Activated T-cell treated with anti-CD3 and anti-CD28 coated beads, Interleukin-2, amount 50 U/mL, for 72 hours (primary cell): ENCODE results near the gene SUN1. TPM values are rescaled to one million over a fixed set of nuclear protein-coding genes. Genes with fewer than 3 reads are reported as not detected.

Experiments used
- ATAC-seq, 2 donors: fragments of 150-1000 bp; cut with Tn5 transposase; replicated peaks in 1 of 2; 2 replicates each; pipeline ENCODE4 v1.10.0; 2021; ENCODE audit warnings: moderate library complexity in 2 of 2, mild to moderate bottlenecking in 1 of 2
- DNase-seq, 2 donors: peaks; one replicate each; pipeline ENCODE4 v3.0.0; 2021 to 2022; ENCODE audit warnings: mixed read lengths in 1 of 2
- H3K27ac Mint-ChIP-seq: one replicate; pipeline ENCODE4 v1.8.0; 2022; ENCODE audit warnings: mild to moderate bottlenecking, moderate library complexity, mixed read lengths
- H3K27me3 Mint-ChIP-seq: one replicate; pipeline ENCODE4 v1.8.0; 2022; ENCODE audit warnings: low read depth, mixed read lengths
- H3K36me3 Mint-ChIP-seq, 2 donors: one replicate each; pipeline ENCODE4 v1.8.0; 2022; ENCODE audit warnings: mixed read lengths in 2 of 2, mild to moderate bottlenecking in 1 of 2; ENCODE audit not compliant: insufficient read depth in 2 of 2
- H3K4me1 Mint-ChIP-seq: one replicate; pipeline ENCODE4 v1.8.0; 2022; ENCODE audit warnings: low read depth, mixed read lengths
- H3K4me3 Mint-ChIP-seq, 2 donors: one replicate each; pipeline ENCODE4 v1.8.0; 2022; ENCODE audit warnings: mild to moderate bottlenecking in 2 of 2, mixed read lengths in 2 of 2, moderate library complexity in 2 of 2
- H3K9me3 Mint-ChIP-seq, 2 donors: one replicate each; pipeline ENCODE4 v1.8.0; 2022; ENCODE audit warnings: mixed read lengths in 2 of 2
- total RNA-seq, 2 donors: library from RNA; stranded (reverse); gene quantifications; one replicate each; pipeline ENCODE4 v1.2.3, GENCODE V29; 2022

SUN1 gene
- total RNA-seq, 2 donors from 2014 or later: 77.9 to 84.4 TPM

DNA sequence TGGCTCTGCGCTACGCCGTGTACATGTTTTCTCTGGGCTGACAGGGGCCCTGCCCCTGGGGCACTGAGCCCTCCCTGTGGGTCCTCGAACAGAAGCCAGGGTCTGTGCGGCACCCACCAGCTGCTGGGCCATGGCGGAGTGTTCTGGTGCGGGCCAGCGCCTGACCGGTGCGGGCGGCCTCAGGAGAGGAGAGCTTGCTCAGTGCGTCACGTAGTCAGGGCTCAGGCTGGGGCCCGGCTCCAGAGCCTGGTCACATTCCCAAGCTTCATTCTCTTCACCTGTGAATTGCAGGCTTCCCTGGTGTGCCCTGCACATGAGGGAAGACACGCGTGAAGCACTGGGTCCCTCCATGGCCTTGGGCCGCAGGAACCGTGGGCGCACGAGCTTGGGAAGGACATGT lies 59.5 kb downstream of the SUN1 start:
- H3K36me3 Mint-ChIP-seq: peaks cover 8 to 22% of the 10 kb centered on the region in 2 donors
- H3K4me1 Mint-ChIP-seq: no peaks in the 10 kb centered on the region
- H3K27me3 Mint-ChIP-seq: no peaks in the 10 kb centered on the region
- H3K27ac Mint-ChIP-seq: no peak overlapping the region
- H3K9me3 Mint-ChIP-seq: peaks cover 0 to 2% of the 10 kb centered on the region in 2 donors
- DNase-seq (no peak), ATAC-seq (peak in 1 of 2 donors; percentile 8)
- H3K4me3 Mint-ChIP-seq: no peak overlapping the region

GRCh38 chr7:892648-893593 lies 60.6 kb downstream of the SUN1 start:
- H3K36me3 Mint-ChIP-seq: peaks cover 8 to 22% of the 10 kb centered on the region in 2 donors
- ATAC-seq (no peak), DNase-seq (no peak)
- no peaks in the 10 kb centered on the region for H3K4me1 Mint-ChIP-seq
- no peak overlapping the region for H3K4me3 Mint-ChIP-seq
- H3K9me3 Mint-ChIP-seq: peaks cover 0 to 2% of the 10 kb centered on the region in 2 donors
- no peaks in the 10 kb centered on the region for H3K27me3 Mint-ChIP-seq
- H3K27ac Mint-ChIP-seq: no peak overlapping the region

- H3K27me3 Mint-ChIP-seq: no peaks in the 10 kb centered on the region
Measured at GRCh38 chr7:893686-894085, 61.4 kb downstream of the SUN1 start.

GRCh38 chr7:894164-894867 lies 62.0 kb downstream of the SUN1 start:
- no peak overlapping the region for H3K27ac Mint-ChIP-seq

More at GRCh38 chr7:893686-894085, 61.4 kb downstream of the SUN1 start:
- Mint-ChIP-seq H3K4me1 (no peaks in the 10 kb centered on the region), H3K9me3 (peaks cover 0 to 2% of the 10 kb centered on the region in 2 donors), H3K36me3 (peaks cover 8 to 22% of the 10 kb centered on the region in 2 donors), H3K27ac (no peak overlapping the region), H3K4me3 (no peak overlapping the region)
- ATAC-seq (no peak), DNase-seq (no peak)

DNA sequence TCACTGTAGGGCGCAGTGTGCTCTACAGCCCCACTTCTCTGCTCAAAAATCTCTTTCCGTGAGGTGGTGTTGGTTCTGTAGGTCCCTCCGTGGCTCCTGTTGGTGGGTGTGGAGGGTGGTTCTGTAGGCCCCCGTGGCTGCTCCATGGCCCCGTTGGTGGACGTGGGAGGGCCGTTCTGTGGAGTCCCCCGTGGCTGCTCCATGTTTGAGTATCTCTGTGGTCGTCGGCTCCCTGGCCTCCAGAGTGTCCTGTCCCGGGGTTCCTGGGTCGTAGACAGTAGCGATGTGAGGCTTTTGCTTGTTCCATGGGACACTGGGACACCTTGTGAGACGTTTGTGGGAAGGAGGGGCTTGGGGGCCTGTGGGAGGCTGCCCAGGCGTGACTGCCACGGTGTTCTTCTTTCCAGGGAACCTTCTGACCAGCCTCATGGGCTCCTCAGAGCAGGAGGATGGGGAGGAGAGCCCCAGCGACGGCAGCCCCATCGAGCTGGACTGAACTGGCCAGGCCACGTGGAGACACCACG lies 62.7 kb downstream of the SUN1 start:
- no peak overlapping the region for H3K27ac Mint-ChIP-seq
- H3K9me3 Mint-ChIP-seq: peaks cover 0 to 2% of the 10 kb centered on the region in 2 donors
- ATAC-seq: no peak
- H3K4me3 Mint-ChIP-seq: no peak overlapping the region
- H3K27me3 Mint-ChIP-seq: no peaks in the 10 kb centered on the region
- peaks cover 8 to 22% of the 10 kb centered on the region in 2 donors for H3K36me3 Mint-ChIP-seq
- no peaks in the 10 kb centered on the region for H3K4me1 Mint-ChIP-seq
- DNase-seq: no peak

More at GRCh38 chr7:894164-894867, 62.0 kb downstream of the SUN1 start:
- no peaks in the 10 kb centered on the region for H3K27me3 Mint-ChIP-seq
- H3K4me1 Mint-ChIP-seq: no peaks in the 10 kb centered on the region
- H3K9me3 Mint-ChIP-seq: peaks cover 0 to 2% of the 10 kb centered on the region in 2 donors
- DNase-seq: no peak
- ATAC-seq: no peak
- no peak overlapping the region for H3K4me3 Mint-ChIP-seq
- peaks cover 8 to 22% of the 10 kb centered on the region in 2 donors for H3K36me3 Mint-ChIP-seq

DNA sequence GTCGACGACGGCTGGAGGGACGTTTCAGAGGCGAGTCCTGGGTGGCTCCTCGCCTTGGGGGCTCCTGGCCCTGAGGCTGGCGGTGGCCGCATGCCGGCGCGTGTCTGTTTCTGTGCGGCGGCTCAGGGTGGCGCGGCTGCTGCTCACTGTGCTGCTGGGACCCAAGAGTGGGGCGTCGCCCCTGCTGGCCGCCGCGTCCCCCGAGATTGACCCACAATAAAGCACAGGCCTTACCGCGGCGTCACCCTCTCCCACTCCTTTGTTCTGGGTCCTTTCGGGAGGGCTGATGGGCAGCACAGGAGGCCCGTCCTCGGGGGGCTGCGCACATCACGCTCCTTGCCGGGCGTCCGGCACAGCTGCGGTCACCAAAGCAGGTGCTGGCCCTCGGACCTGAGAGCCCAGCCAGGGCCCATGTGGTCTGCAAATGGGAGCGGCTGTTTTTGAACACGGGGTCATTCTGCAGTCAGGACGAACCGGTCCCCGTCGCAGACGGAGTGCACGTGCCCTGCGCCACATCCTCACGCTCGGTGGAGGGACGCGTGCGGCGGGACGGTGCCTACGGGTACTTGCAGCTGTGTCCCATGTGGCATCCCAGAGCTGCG lies 63.3 kb downstream of the SUN1 start:
- DNase-seq (no peak), ATAC-seq (no peak)
- Mint-ChIP-seq H3K27me3 (no peaks in the 10 kb centered on the region), H3K36me3 (peaks cover 8 to 22% of the 10 kb centered on the region in 2 donors), H3K4me3 (no peak overlapping the region), H3K4me1 (no peaks in the 10 kb centered on the region), H3K9me3 (peaks cover 0 to 2% of the 10 kb centered on the region in 2 donors), H3K27ac (no peak overlapping the region)

DNA sequence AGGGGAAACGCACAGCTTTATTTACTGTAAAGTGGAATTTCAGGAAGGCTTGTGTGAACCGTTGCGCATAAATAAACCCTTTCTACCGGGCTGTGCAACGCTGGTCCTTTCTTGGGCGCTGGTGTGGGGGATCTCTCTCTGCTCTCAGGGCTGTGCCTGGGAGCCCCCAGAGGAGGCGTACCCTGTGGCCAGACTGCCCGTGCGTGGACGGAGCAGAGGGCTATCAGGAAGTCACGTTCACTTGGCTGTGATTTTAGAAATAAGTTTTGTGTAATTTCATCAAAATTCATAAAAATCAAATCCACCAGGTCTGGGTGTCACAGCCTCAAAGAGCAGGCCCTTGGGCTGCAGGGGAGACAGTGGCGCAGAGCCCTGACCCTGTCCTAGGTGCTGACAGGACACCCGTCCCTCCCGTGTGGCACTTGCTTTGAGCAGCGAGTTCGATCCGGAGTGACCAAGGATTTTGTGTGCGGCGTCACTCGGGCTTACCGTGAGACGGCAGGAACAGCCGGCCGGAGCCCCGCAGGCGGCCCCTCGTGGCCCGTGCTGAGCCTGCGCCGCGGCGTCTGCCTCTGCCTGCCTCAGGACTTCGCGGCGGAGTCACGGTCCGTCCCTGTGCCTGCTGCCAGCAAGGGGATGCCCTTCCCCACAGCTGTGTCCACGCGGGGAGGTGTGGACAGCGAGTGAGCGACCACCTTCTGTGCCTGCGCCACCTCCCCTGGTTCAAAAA lies 64.2 kb downstream of the SUN1 start:
- no peak overlapping the region for H3K27ac Mint-ChIP-seq
- ATAC-seq (no peak), DNase-seq (no peak)
- peaks cover 0 to 2% of the 10 kb centered on the region in 2 donors for H3K9me3 Mint-ChIP-seq
- H3K4me3 Mint-ChIP-seq: no peak overlapping the region
- peaks cover 8 to 20% of the 10 kb centered on the region in 2 donors for H3K36me3 Mint-ChIP-seq
- no peaks in the 10 kb centered on the region for H3K27me3 Mint-ChIP-seq
- H3K4me1 Mint-ChIP-seq: no peaks in the 10 kb centered on the region

GRCh38 chr7:897086-897485 lies 64.8 kb downstream of the SUN1 start:
- no peaks in the 10 kb centered on the region for H3K4me1 Mint-ChIP-seq
- H3K4me3 Mint-ChIP-seq: no peak overlapping the region
- peaks cover 0 to 2% of the 10 kb centered on the region in 2 donors for H3K9me3 Mint-ChIP-seq
- H3K27ac Mint-ChIP-seq: no peak overlapping the region
- peaks cover 8 to 20% of the 10 kb centered on the region in 2 donors for H3K36me3 Mint-ChIP-seq
- H3K27me3 Mint-ChIP-seq: no peaks in the 10 kb centered on the region
- DNase-seq (no peak), ATAC-seq (no peak)

- H3K27me3 Mint-ChIP-seq: no peaks in the 10 kb centered on the region
- no peak overlapping the region for H3K4me3 Mint-ChIP-seq
- no peak for DNase-seq
- ATAC-seq: no peak
- no peaks in the 10 kb centered on the region for H3K4me1 Mint-ChIP-seq
- peaks cover 3 to 13% of the 10 kb centered on the region in 2 donors for H3K36me3 Mint-ChIP-seq
- no peak overlapping the region for H3K27ac Mint-ChIP-seq
- H3K9me3 Mint-ChIP-seq: no peaks in the 10 kb centered on the region
Measured at GRCh38 chr7:897771-898376, 65.6 kb downstream of the SUN1 start.

- Mint-ChIP-seq H3K4me1 (no peaks in the 10 kb centered on the region), H3K4me3 (no peak overlapping the region), H3K36me3 (peaks cover 1 to 12% of the 10 kb centered on the region in 2 donors), H3K27ac (no peak overlapping the region), H3K27me3 (no peaks in the 10 kb centered on the region), H3K9me3 (no peaks in the 10 kb centered on the region)
- ATAC-seq: no peak
- DNase-seq: no peak
Measured at GRCh38 chr7:898460-898854, 66.2 kb downstream of the SUN1 start.

- Mint-ChIP-seq H3K9me3 (no peaks in the 10 kb centered on the region), H3K4me3 (no peak overlapping the region), H3K27me3 (no peaks in the 10 kb centered on the region), H3K4me1 (no peaks in the 10 kb centered on the region), H3K27ac (no peak overlapping the region), H3K36me3 (peaks cover 0 to 10% of the 10 kb centered on the region in 2 donors)
- no peak for DNase-seq
- no peak for ATAC-seq
Measured at GRCh38 chr7:898855-899681, 66.8 kb downstream of the SUN1 start.
